ENCODE data around the gene COL20A1.

The COL20A1 gene

DNA sequence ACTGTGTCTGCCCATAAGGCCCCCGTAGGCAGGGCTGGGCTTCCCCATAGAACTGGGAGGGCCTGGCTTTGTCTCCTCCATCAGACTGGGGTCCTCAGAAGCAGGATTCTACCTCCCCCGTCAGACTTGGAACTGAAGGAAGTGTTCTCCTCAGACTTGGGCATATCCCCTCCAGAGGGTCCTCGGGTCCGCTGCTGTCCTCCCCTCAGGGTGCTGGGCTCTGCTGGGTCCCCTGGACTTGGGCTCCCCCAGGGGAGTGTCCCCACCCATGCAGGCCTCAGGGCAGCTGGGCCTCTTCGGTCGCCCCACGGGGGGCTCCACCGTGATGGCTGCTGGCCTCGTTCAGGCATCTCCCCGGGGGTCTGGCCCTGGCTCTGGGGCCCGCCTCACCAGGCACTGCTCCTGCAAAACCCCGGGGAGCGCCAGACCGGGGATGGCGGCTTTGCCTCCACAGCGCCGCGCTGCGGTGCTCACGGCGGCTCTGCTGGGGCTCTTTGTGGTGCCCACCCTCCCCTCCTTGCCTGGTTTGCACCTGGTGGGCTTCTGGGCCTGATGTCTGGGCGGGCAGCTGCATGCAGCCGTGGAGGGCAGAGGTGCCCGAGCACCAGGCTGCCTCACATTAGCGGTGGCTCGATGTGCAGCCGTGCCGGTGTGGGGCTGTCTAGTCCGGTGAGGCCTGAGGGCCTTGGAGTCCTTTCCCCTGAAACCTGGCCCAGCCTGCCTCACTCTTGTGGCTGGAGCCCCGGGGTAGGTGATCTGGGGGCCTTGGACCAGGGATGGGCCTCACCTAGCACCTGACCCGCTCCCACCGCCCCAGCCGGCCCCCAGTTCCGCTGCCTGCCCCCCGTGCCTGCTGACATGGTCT, 13.9 kb downstream of the COL20A1 start:
- Histone ChIP-seq H3K27ac (no peak overlapping the region), H3K4me1 (ENCODE audit: control insufficient read depth in 1 of 2, insufficient read depth in 1 of 2, low read depth in 1 of 2, low read length in 1 of 2) (no peaks in the 10 kb centered on the region), H3K9me3 (no peaks in the 10 kb centered on the region), H3K27me3 (no peaks in the 10 kb centered on the region), H3K4me3 (ENCODE audit: low read depth in 1 of 2, low read length in 1 of 2) (no peak overlapping the region), H3K36me3 (no peaks in the 10 kb centered on the region)
- TF ChIP-seq, protein P1, sequence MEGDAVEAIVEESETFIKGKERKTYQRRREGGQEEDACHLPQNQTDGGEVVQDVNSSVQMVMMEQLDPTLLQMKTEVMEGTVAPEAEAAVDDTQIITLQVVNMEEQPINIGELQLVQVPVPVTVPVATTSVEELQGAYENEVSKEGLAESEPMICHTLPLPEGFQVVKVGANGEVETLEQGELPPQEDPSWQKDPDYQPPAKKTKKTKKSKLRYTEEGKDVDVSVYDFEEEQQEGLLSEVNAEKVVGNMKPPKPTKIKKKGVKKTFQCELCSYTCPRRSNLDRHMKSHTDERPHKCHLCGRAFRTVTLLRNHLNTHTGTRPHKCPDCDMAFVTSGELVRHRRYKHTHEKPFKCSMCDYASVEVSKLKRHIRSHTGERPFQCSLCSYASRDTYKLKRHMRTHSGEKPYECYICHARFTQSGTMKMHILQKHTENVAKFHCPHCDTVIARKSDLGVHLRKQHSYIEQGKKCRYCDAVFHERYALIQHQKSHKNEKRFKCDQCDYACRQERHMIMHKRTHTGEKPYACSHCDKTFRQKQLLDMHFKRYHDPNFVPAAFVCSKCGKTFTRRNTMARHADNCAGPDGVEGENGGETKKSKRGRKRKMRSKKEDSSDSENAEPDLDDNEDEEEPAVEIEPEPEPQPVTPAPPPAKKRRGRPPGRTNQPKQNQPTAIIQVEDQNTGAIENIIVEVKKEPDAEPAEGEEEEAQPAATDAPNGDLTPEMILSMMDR (IDR thresholded peaks at IDR 0.05), result no peak

DNA sequence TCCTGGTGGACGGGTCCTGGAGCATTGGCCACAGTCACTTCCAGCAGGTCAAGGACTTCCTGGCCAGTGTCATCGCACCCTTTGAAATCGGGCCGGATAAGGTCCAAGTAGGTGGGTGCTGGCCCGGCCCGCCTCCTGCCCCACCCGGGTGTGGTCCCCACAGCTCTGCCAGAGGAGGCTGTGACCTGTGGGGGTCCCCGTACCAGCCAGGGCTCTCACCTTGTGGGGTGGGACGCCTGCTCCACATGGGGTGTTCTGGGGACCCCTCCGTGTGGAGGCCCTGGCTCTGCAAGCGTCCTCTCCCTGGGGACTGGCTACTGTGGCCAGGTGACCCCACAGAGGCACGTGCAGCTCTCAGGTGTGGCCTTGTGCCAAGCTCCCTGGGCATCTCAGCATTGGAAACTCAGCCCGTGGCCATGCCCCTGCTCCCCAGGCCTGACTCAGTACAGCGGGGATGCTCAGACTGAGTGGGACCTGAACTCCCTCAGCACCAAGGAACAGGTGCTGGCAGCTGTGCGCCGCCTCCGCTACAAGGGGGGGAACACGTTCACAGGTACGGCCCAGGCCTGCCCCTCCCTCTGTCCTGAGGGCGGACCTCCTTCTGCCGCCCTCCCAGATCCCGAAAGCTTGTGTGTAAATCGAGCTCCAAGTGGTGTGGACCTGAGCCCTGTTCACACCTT, 14.7 kb downstream of the COL20A1 start:
- Histone ChIP-seq H3K27ac (no peak overlapping the region), H3K4me1 (ENCODE audit: control insufficient read depth in 1 of 2, insufficient read depth in 1 of 2, low read depth in 1 of 2, low read length in 1 of 2) (no peaks in the 10 kb centered on the region), H3K27me3 (no peaks in the 10 kb centered on the region), H3K4me3 (ENCODE audit: low read depth in 1 of 2, low read length in 1 of 2) (no peak overlapping the region), H3K9me3 (no peaks in the 10 kb centered on the region), H3K36me3 (no peaks in the 10 kb centered on the region)
- TF ChIP-seq, protein P1 (IDR thresholded peaks at IDR 0.05), result no peak

GRCh38 chr20:63308218-63308911, 15.4 kb downstream of the COL20A1 start:
- Histone ChIP-seq H3K4me1 (ENCODE audit: control insufficient read depth in 1 of 2, insufficient read depth in 1 of 2, low read depth in 1 of 2, low read length in 1 of 2) (no peaks in the 10 kb centered on the region), H3K9me3 (no peaks in the 10 kb centered on the region), H3K27ac (no peak overlapping the region), H3K27me3 (no peaks in the 10 kb centered on the region), H3K36me3 (no peaks in the 10 kb centered on the region), H3K4me3 (ENCODE audit: low read depth in 1 of 2, low read length in 1 of 2) (no peak overlapping the region)
- TF ChIP-seq, protein P1 (IDR thresholded peaks at IDR 0.05), result no peak

DNA sequence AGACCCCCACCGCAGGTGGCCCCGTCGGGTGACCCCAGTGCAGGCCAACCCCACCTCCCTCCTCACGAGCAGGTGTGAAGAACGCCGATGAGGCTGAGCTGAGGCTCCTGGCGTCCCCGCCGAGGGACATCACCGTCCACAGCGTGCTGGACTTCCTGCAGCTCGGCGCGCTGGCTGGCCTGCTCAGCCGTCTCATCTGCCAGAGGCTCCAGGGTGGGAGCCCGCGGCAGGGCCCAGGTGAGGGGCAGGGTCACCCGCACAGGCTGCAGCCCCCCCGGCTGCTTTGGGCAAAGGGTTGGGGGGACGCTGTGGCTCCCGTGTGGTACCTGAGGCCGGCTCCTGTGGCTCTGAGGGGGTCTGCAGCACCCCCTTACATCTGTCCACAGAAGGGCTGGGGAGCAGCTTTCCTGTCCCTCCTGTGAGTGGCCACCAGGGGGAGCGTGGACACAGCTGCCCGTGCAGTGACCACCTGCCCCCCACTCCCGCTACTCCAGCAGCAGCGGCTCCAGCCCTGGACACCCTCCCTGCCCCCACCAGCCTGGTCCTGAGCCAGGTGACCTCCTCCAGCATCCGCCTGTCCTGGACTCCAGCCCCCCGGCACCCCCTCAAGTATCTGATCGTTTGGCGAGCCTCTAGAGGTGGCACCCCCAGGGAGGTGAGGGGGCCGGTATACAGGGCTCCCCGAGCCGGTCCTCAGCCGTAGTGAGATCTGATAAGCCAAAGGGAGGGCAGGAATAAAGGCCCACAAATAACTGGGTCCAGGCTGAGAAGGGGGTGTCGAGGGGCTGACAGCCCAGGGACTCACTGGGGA, 16.5 kb downstream of the COL20A1 start:
- no peak overlapping the region for H3K4me3 ChIP-seq (ENCODE audit: low read depth in 1 of 2, low read length in 1 of 2)
- H3K4me1 ChIP-seq (ENCODE audit: control insufficient read depth in 1 of 2, insufficient read depth in 1 of 2, low read depth in 1 of 2, low read length in 1 of 2), result no peaks in the 10 kb centered on the region
- no peaks in the 10 kb centered on the region for H3K36me3 ChIP-seq
- no peaks in the 10 kb centered on the region for H3K9me3 ChIP-seq
- TF ChIP-seq, protein P1 (IDR thresholded peaks at IDR 0.05), result no peak
- no peaks in the 10 kb centered on the region for H3K27me3 ChIP-seq
- no peak overlapping the region for H3K27ac ChIP-seq
